Lower lobe of right lung (tissue), 2 donors: ENCODE measurements around the gene PI16. TPM values are rescaled to one million over a fixed set of nuclear protein-coding genes. Genes with fewer than 3 reads are reported as not detected.

ENCODE experiments used
- ATAC-seq, 2 donors: fragments of 200-7000 bp; cut with Tn5 transposase; one replicate each; pipeline ENCODE4 v1.9.1; 2020 to 2022; ENCODE audit warnings: mild to moderate bottlenecking in 2 of 2, moderate library complexity in 2 of 2
- DNase-seq: peaks from one replicate; pipeline ENCODE4 v3.0.0-alpha.2; 2020
- H3K27ac ChIP-seq: fragments of 200-600 bp; one replicate; pipeline ENCODE4 v1.8.0; 2022
- H3K27me3 ChIP-seq: fragments of 200-600 bp; one replicate; pipeline ENCODE4 v1.8.0; 2022; ENCODE audit warnings: low read depth
- H3K36me3 ChIP-seq: fragments of 200-600 bp; one replicate; pipeline ENCODE4 v1.8.0; 2022; ENCODE audit warnings: mild to moderate bottlenecking
- H3K4me1 ChIP-seq: fragments of 200-600 bp; one replicate; pipeline ENCODE4 v1.8.0; 2022
- H3K4me3 ChIP-seq: fragments of 200-600 bp; one replicate; pipeline ENCODE4 v1.8.0; 2022; ENCODE audit warnings: mild to moderate bottlenecking
- H3K9me3 ChIP-seq: fragments of 200-600 bp; one replicate; pipeline ENCODE4 v1.8.0; 2022
- intact Hi-C: fragments of 100-400 bp; cut with DNase I; formaldehyde crosslinking; loops from one replicate; pipeline ENCODE4 v1.11.0; 2022
- total RNA-seq: library from RNA; stranded (reverse); fragmentation: NEBNext Ultra II Directional; extraction: Animal tissue kit (Norgen Biotek cat#: 25700); gene quantifications from one replicate; pipeline ENCODE4 v1.2.1, GENCODE V29; 2021
- TF ChIP-seq, protein P1 (sequence below): fragments of 200-600 bp; IDR thresholded peaks from one replicate; pipeline ENCODE4 v1.8.0; 2022; ENCODE audit warnings: antibody characterized with exemption, mild to moderate bottlenecking
- donor health status: DM: no; HTN: yes; CAD: no; lungs with severe emphysema.

PI16 gene
- total RNA-seq, 1 donor from 2014 or later, result 11.9 TPM

- ATAC-seq, result peak in 1 of 2 donors; percentile 9
- Histone ChIP-seq H3K27me3 (no peaks in the 10 kb centered on the region), H3K4me3 (no peak overlapping the region), H3K4me1 (peaks cover 54% of the 10 kb centered on the region), H3K36me3 (peaks cover 76% of the 10 kb centered on the region), H3K27ac (no peak overlapping the region), H3K9me3 (no peaks in the 10 kb centered on the region)
- TF ChIP-seq, protein P1, sequence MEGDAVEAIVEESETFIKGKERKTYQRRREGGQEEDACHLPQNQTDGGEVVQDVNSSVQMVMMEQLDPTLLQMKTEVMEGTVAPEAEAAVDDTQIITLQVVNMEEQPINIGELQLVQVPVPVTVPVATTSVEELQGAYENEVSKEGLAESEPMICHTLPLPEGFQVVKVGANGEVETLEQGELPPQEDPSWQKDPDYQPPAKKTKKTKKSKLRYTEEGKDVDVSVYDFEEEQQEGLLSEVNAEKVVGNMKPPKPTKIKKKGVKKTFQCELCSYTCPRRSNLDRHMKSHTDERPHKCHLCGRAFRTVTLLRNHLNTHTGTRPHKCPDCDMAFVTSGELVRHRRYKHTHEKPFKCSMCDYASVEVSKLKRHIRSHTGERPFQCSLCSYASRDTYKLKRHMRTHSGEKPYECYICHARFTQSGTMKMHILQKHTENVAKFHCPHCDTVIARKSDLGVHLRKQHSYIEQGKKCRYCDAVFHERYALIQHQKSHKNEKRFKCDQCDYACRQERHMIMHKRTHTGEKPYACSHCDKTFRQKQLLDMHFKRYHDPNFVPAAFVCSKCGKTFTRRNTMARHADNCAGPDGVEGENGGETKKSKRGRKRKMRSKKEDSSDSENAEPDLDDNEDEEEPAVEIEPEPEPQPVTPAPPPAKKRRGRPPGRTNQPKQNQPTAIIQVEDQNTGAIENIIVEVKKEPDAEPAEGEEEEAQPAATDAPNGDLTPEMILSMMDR, result no peak
- no peak for DNase-seq
- intact Hi-C loops, result no loop called here
These were observed 24.1 kb downstream of the PI16 start for GRCh38 chr6:36978421-36979346.

- Histone ChIP-seq H3K4me3 (no peak overlapping the region), H3K36me3 (peaks cover 70% of the 10 kb centered on the region), H3K27me3 (no peaks in the 10 kb centered on the region), H3K9me3 (no peaks in the 10 kb centered on the region), H3K27ac (no peak overlapping the region), H3K4me1 (peaks cover 61% of the 10 kb centered on the region)
- ATAC-seq, result peak in 1 of 2 donors; percentile 72
- DNase-seq, result no peak
- intact Hi-C loops, result no loop called here
- TF ChIP-seq, protein P1, result peak; percentile 49
These were observed 24.8 kb downstream of the PI16 start for GRCh38 chr6:36979347-36979742.

DNA sequence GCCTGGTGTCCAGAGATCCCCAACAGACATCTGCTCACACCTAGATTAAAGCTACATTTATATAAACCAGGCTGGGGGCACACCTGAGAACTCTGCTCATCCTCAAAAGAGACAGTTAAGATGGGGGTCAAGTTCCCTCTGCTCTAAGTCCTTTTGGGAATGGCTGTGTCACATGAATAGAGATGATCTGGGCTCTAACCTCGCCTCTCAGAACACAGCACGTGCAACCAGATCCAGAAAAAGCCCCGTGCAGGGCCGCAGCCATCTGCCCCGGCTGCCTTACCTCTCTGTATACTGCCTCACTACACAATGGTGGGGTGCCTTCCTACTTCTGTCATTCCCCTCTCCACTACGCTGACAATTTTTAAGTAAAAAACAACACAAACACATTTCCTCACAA is 25.6 kb downstream of the PI16 start:
- TF ChIP-seq, protein P1, result no peak
- ATAC-seq, result no peak
- DNase-seq, result no peak
- intact Hi-C loops, result no loop called here
- Histone ChIP-seq H3K36me3 (peaks cover 62% of the 10 kb centered on the region), H3K4me3 (no peak overlapping the region), H3K4me1 (peaks cover 66% of the 10 kb centered on the region), H3K27ac (no peak overlapping the region), H3K27me3 (no peaks in the 10 kb centered on the region), H3K9me3 (no peaks in the 10 kb centered on the region)

GRCh38 chr6:36980876-36981619 is 26.5 kb downstream of the PI16 start:
- H3K4me3 ChIP-seq, result no peak overlapping the region
- no peaks in the 10 kb centered on the region for H3K27me3 ChIP-seq
- H3K4me1 ChIP-seq, result peaks cover 65% of the 10 kb centered on the region
- intact Hi-C loops, result no loop called here
- H3K36me3 ChIP-seq, result peaks cover 53% of the 10 kb centered on the region
- DNase-seq (no peak), ATAC-seq (no peak)
- TF ChIP-seq, protein P1, result no peak
- no peaks in the 10 kb centered on the region for H3K9me3 ChIP-seq
- H3K27ac ChIP-seq, result no peak overlapping the region

DNA sequence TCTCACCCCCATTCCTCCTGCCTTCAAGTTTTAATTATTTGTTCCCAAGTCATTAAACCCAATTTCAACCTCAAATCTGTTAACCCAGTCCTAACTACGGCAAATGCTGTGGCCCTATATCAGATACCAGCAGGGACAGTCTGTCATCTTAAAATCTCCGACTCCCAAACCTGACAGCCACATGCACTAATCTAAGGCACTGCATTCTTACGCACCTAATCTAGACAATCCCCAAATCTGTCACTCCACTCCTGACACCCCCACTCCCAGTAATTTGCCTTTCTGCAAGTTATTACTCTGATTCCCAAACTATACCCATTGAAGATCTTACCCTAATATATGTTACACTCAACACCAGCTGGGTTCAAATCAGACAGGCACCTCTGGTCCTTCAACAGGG is 29.0 kb downstream of the PI16 start:
- DNase-seq (no peak), ATAC-seq (no peak)
- H3K9me3 ChIP-seq, result no peaks in the 10 kb centered on the region
- peaks cover 67% of the 10 kb centered on the region for H3K4me1 ChIP-seq
- H3K36me3 ChIP-seq, result peaks cover 28% of the 10 kb centered on the region
- TF ChIP-seq, protein P1, result no peak
- intact Hi-C loops, result no loop called here
- no peaks in the 10 kb centered on the region for H3K27me3 ChIP-seq
- H3K27ac ChIP-seq, result no peak overlapping the region
- no peak overlapping the region for H3K4me3 ChIP-seq
